DOHH2 (cell line): Measurements from ENCODE around the gene KCNA5.

ENCODE experiments used
- H3F3A ChIP-seq: fragments of 200-600 bp; sonication (generic), shearing (Covaris generic); 2 replicates; pipeline ENCODE4 v1.6.0; 2016; ENCODE audit warnings: antibody characterized with exemption, mild to moderate bottlenecking; ENCODE audit not compliant: control insufficient read depth, insufficient read depth
- H3K27ac ChIP-seq: fragments of 200-600 bp; sonication (generic); 2 replicates; pipeline ENCODE4 v1.5.1; 2014; ENCODE audit warnings: low read depth, mild to moderate bottlenecking, low read length, moderate library complexity
- H3K27me3 ChIP-seq: fragments of 200-600 bp; sonication (generic); 2 replicates; pipeline ENCODE4 v1.6.1; 2014; ENCODE audit warnings: mild to moderate bottlenecking, low read length, mixed read lengths; ENCODE audit not compliant: control insufficient read depth
- H3K36me3 ChIP-seq: fragments of 200-600 bp; sonication (generic); 2 replicates; pipeline ENCODE4 v1.6.1; 2014; ENCODE audit warnings: mild to moderate bottlenecking, low read length, moderate library complexity, mixed read lengths; ENCODE audit not compliant: control insufficient read depth
- H3K4me1 ChIP-seq: fragments of 200-600 bp; sonication (generic); 2 replicates; pipeline ENCODE4 v1.6.1; 2014; ENCODE audit warnings: mild to moderate bottlenecking, low read length, mixed read lengths; ENCODE audit not compliant: control insufficient read depth
- H3K4me2 ChIP-seq: fragments of 200-600 bp; sonication (generic); 2 replicates; pipeline ENCODE4 v1.6.0; 2014; ENCODE audit warnings: mild to moderate bottlenecking, low read length, moderate library complexity
- H3K4me3 ChIP-seq: fragments of 200-600 bp; sonication (generic); 2 replicates; pipeline ENCODE4 v1.5.1; 2014; ENCODE audit warnings: mild to moderate bottlenecking, low read length, mixed read lengths
- H3K79me2 ChIP-seq: fragments of 200-600 bp; sonication (generic); 2 replicates; pipeline ENCODE4 v1.6.1; 2014; ENCODE audit warnings: mild to moderate bottlenecking, low read length, mixed read lengths; ENCODE audit not compliant: control insufficient read depth
- H3K9me2 ChIP-seq: fragments of 200-600 bp; sonication (generic); replicated peaks from 2 replicates; pipeline ENCODE4 v1.6.1; 2014; ENCODE audit warnings: mild to moderate bottlenecking, low read length, mixed read lengths; ENCODE audit not compliant: control insufficient read depth
- H3K9me3 ChIP-seq: fragments of 200-600 bp; sonication (generic); 2 replicates; pipeline ENCODE4 v1.6.1; 2014; ENCODE audit warnings: antibody characterized with exemption, low read length, mixed read lengths; ENCODE audit not compliant: control insufficient read depth, insufficient read depth
- H4K20me1 ChIP-seq: fragments of 200-600 bp; sonication (generic); 2 replicates; pipeline ENCODE4 v1.6.0; 2014; ENCODE audit warnings: low read depth, mild to moderate bottlenecking, antibody characterized with exemption, low read length, moderate library complexity; ENCODE audit not compliant: control insufficient read depth, insufficient read depth
- CTCF ChIP-seq: fragments of 200-600 bp; sonication (generic); IDR thresholded peaks from one replicate; pipeline ENCODE4 v1.5.1; 2014; ENCODE audit warnings: antibody characterized with exemption, mild to moderate bottlenecking, low read depth, low read length; ENCODE audit not compliant: poor library complexity, severe bottlenecking
- EZH2phosphoT487 ChIP-seq: fragments of 200-600 bp; sonication (generic); IDR thresholded peaks from 2 replicates; pipeline ENCODE4 v1.6.1; 2017; ENCODE audit warnings: borderline replicate concordance, mild to moderate bottlenecking, antibody characterized with exemption, low read length, moderate library complexity, mixed read lengths

KCNA5 gene

GRCh38 chr12:5051913-5052312 lies 8.2 kb downstream of the KCNA5 start:
- TF ChIP-seq CTCF (no peak), EZH2phosphoT487 (no peak)
- Histone ChIP-seq H3K79me2 (no peaks in the 10 kb centered on the region), H3K9me2 (no peaks in the 10 kb centered on the region), H3K4me2 (peak overlapping the region; percentile 66), H3K4me3 (peak overlapping the region; percentile 44), H3K27me3 (peaks cover 22% of the 10 kb centered on the region), H4K20me1 (no peaks in the 10 kb centered on the region), H3K36me3 (no peaks in the 10 kb centered on the region), H3K27ac (no peak overlapping the region), H3K9me3 (no peaks in the 10 kb centered on the region), H3K4me1 (peaks cover 35% of the 10 kb centered on the region), H3F3A (peaks cover 2% of the 10 kb centered on the region; the same call in 1 of the 2 replicates)

GRCh38 chr12:5052348-5052747 lies 8.7 kb downstream of the KCNA5 start:
- Histone ChIP-seq H3K27ac (no peak overlapping the region), H3K4me3 (peak overlapping the region; percentile 44; the same call in 1 of the 2 replicates), H3K4me2 (peak overlapping the region; percentile 66)

GRCh38 chr12:5059358-5059757 lies 15.7 kb downstream of the KCNA5 start:
- H3K79me2 ChIP-seq, result no peaks in the 10 kb centered on the region
- H3F3A ChIP-seq, result no peaks in the 10 kb centered on the region
- no peak overlapping the region for H3K4me2 ChIP-seq
- H3K36me3 ChIP-seq, result no peaks in the 10 kb centered on the region
- no peaks in the 10 kb centered on the region for H3K4me1 ChIP-seq
- peaks cover 20% of the 10 kb centered on the region for H3K27me3 ChIP-seq
- TF ChIP-seq EZH2phosphoT487 (no peak), CTCF (no peak)
- H3K9me2 ChIP-seq, result no peaks in the 10 kb centered on the region
- no peaks in the 10 kb centered on the region for H3K9me3 ChIP-seq
- no peak overlapping the region for H3K4me3 ChIP-seq
- no peak overlapping the region for H3K27ac ChIP-seq
- no peaks in the 10 kb centered on the region for H4K20me1 ChIP-seq

More at GRCh38 chr12:5052348-5052747, 8.7 kb downstream of the KCNA5 start:
- Histone ChIP-seq H3K4me1 (peaks cover 35% of the 10 kb centered on the region), H3F3A (peaks cover 2% of the 10 kb centered on the region; the same call in 1 of the 2 replicates), H3K27me3 (peaks cover 20% of the 10 kb centered on the region), H4K20me1 (no peaks in the 10 kb centered on the region), H3K36me3 (no peaks in the 10 kb centered on the region), H3K9me3 (no peaks in the 10 kb centered on the region), H3K9me2 (no peaks in the 10 kb centered on the region), H3K79me2 (no peaks in the 10 kb centered on the region)
- no peak for TF ChIP-seq CTCF
- TF ChIP-seq EZH2phosphoT487, result no peak
